Measurements from ENCODE around the gene OR13H1. TPM values are rescaled to one million over a fixed set of nuclear protein-coding genes. Genes with fewer than 3 reads are reported as not detected.

OR13H1 gene
- total RNA-seq, 2 donors from 2014 or later = not detected

GRCh38 chrX:131571348-131571747 lies 27.5 kb downstream of the OR13H1 start:
- Mint-ChIP-seq H3K4me3 (no peak overlapping the region), H3K27ac (no peak overlapping the region), H3K36me3 (ENCODE audit: low read depth) (peaks cover 5% of the 10 kb centered on the region), H3K27me3 (ENCODE audit: insufficient read depth) (no peaks in the 10 kb centered on the region), H3K4me1 (peaks cover 21% of the 10 kb centered on the region), H3K9me3 (no peaks in the 10 kb centered on the region)
- Histone ChIP-seq H3K4me1 (ENCODE audit: control insufficient read depth, insufficient read depth, low read length) (no peaks in the 10 kb centered on the region), H3K27ac (ENCODE audit: low read depth, low read length) (no peak overlapping the region), H3K9me3 (ENCODE audit: control insufficient read depth, low read length) (no peaks in the 10 kb centered on the region), H3K36me3 (ENCODE audit: control insufficient read depth, insufficient read depth, low read length) (no peaks in the 10 kb centered on the region), H3K27me3 (ENCODE audit: control insufficient read depth, insufficient read depth, low read length, poor library complexity, severe bottlenecking) (no peaks in the 10 kb centered on the region), H3K4me3 (ENCODE audit: low read length) (no peak overlapping the region), H3K9ac (ENCODE audit: extremely low read depth, low read length, poor library complexity, severe bottlenecking) (no peak overlapping the region)
- DNase-seq = no peak
- no peak for TF ChIP-seq CTCF (conservative IDR thresholded peaks at IDR 0.05)

- no peak overlapping the region for H3K4me3 ChIP-seq (ENCODE audit: low read length)
- 40 to 88% methylated on average over 1 to 5 of the region's 5 CpGs for WGBS, 2 experiments (ENCODE audit: insufficient coverage in 1 of 2, insufficient read length in 1 of 2)
- no peaks in the 10 kb centered on the region for H3K4me1 ChIP-seq (ENCODE audit: control insufficient read depth, insufficient read depth, low read length)
- Mint-ChIP-seq H3K27ac (no peak overlapping the region), H3K27me3 (ENCODE audit: insufficient read depth) (no peaks in the 10 kb centered on the region), H3K36me3 (ENCODE audit: low read depth) (peaks cover 5% of the 10 kb centered on the region), H3K9me3 (no peaks in the 10 kb centered on the region), H3K4me3 (no peak overlapping the region), H3K4me1 (peaks cover 25% of the 10 kb centered on the region)
- H3K27me3 ChIP-seq (ENCODE audit: control insufficient read depth, insufficient read depth, low read length, poor library complexity, severe bottlenecking) = no peaks in the 10 kb centered on the region
- H3K27ac ChIP-seq (ENCODE audit: low read depth, low read length) = no peak overlapping the region
- H3K9ac ChIP-seq (ENCODE audit: extremely low read depth, low read length, poor library complexity, severe bottlenecking) = no peak overlapping the region
- no peak for DNase-seq
- H3K9me3 ChIP-seq (ENCODE audit: control insufficient read depth, low read length) = no peaks in the 10 kb centered on the region
- no peak for TF ChIP-seq CTCF (conservative IDR thresholded peaks at IDR 0.05)
- H3K36me3 ChIP-seq (ENCODE audit: control insufficient read depth, insufficient read depth, low read length) = no peaks in the 10 kb centered on the region
Observed at GRCh38 chrX:131572372-131573014, 28.6 kb downstream of the OR13H1 start.

GRCh38 chrX:131577413-131577812 lies 33.5 kb downstream of the OR13H1 start:
- no peaks in the 10 kb centered on the region for H3K27me3 Mint-ChIP-seq (ENCODE audit: insufficient read depth)
- Histone ChIP-seq H3K9ac (ENCODE audit: extremely low read depth, low read length, poor library complexity, severe bottlenecking) (peak overlapping the region; percentile 71), H3K9me3 (ENCODE audit: control insufficient read depth, low read length) (no peaks in the 10 kb centered on the region), H3K36me3 (ENCODE audit: control insufficient read depth, insufficient read depth, low read length) (no peaks in the 10 kb centered on the region), H3K4me1 (ENCODE audit: control insufficient read depth, insufficient read depth, low read length) (no peaks in the 10 kb centered on the region), H3K4me3 (ENCODE audit: low read length) (peak overlapping the region; percentile 95), H3K27me3 (ENCODE audit: control insufficient read depth, insufficient read depth, low read length, poor library complexity, severe bottlenecking) (no peaks in the 10 kb centered on the region), H3K27ac (ENCODE audit: low read depth, low read length) (no peak overlapping the region)
- peak overlapping the region; percentile 97 for H3K4me3 Mint-ChIP-seq
- H3K36me3 Mint-ChIP-seq (ENCODE audit: low read depth) = peaks cover 5% of the 10 kb centered on the region
- H3K4me1 Mint-ChIP-seq = peaks cover 25% of the 10 kb centered on the region
- no peak for DNase-seq
- H3K9me3 Mint-ChIP-seq = peaks cover 16% of the 10 kb centered on the region
- peak overlapping the region; percentile 59 for H3K27ac Mint-ChIP-seq
- no peak for TF ChIP-seq CTCF (conservative IDR thresholded peaks at IDR 0.05)

Measured in endodermal cell (in vitro differentiated cells).